DOHH2 (cell line): ENCODE data around the gene CMKLR1.

Experiments used
- EZH2phosphoT487 ChIP-seq: fragments of 200-600 bp; sonication (generic); IDR thresholded peaks from 2 replicates; pipeline ENCODE4 v1.6.1; 2017; ENCODE audit warnings: borderline replicate concordance, mild to moderate bottlenecking, antibody characterized with exemption, low read length, moderate library complexity, mixed read lengths
- TF ChIP-seq, protein P1 (sequence below): fragments of 200-600 bp; sonication (generic); IDR thresholded peaks from one replicate; pipeline ENCODE4 v1.5.1; 2014; ENCODE audit warnings: antibody characterized with exemption, mild to moderate bottlenecking, low read depth, low read length; ENCODE audit not compliant: poor library complexity, severe bottlenecking

GRCh38 chr12:108371801-108372344, 32.8 kb upstream of the CMKLR1 start:
- TF ChIP-seq, protein P1, sequence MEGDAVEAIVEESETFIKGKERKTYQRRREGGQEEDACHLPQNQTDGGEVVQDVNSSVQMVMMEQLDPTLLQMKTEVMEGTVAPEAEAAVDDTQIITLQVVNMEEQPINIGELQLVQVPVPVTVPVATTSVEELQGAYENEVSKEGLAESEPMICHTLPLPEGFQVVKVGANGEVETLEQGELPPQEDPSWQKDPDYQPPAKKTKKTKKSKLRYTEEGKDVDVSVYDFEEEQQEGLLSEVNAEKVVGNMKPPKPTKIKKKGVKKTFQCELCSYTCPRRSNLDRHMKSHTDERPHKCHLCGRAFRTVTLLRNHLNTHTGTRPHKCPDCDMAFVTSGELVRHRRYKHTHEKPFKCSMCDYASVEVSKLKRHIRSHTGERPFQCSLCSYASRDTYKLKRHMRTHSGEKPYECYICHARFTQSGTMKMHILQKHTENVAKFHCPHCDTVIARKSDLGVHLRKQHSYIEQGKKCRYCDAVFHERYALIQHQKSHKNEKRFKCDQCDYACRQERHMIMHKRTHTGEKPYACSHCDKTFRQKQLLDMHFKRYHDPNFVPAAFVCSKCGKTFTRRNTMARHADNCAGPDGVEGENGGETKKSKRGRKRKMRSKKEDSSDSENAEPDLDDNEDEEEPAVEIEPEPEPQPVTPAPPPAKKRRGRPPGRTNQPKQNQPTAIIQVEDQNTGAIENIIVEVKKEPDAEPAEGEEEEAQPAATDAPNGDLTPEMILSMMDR: no peak
- TF ChIP-seq EZH2phosphoT487: no peak
